GM12892 (cell line): ENCODE measurements around the gene XPR1.

Experiments
- POLR2AphosphoS5 ChIP-seq: IDR thresholded peaks from 2 replicates; pipeline ENCODE4 v1.6.1; 2011; ENCODE audit warnings: low read depth, low read length, control low read depth
- TAF1 ChIP-seq: IDR thresholded peaks from 2 replicates; pipeline ENCODE4 v1.6.1; 2011; ENCODE audit warnings: low read depth, mild to moderate bottlenecking, control low read depth, low read length, borderline replicate concordance

GRCh38 chr1:180939073-180939710 lies 307.4 kb downstream of the XPR1 start:
- TF ChIP-seq POLR2AphosphoS5 = no peak
- TF ChIP-seq TAF1 = no peak
